DMS153 treated with DMSO at 0.1 percent for 48 hours (cell line): Measurements from ENCODE around the gene PNKP.
A peak's percentile ranks its signal among the peaks of the same experiment; 100 is the strongest.

ENCODE experiments used
- DNase-seq: peaks from one replicate; lab custom pipeline; 2025; ENCODE audit not compliant: unreplicated experiment; lab: John Stamatoyannopoulos, UW

The PNKP gene

DNA sequence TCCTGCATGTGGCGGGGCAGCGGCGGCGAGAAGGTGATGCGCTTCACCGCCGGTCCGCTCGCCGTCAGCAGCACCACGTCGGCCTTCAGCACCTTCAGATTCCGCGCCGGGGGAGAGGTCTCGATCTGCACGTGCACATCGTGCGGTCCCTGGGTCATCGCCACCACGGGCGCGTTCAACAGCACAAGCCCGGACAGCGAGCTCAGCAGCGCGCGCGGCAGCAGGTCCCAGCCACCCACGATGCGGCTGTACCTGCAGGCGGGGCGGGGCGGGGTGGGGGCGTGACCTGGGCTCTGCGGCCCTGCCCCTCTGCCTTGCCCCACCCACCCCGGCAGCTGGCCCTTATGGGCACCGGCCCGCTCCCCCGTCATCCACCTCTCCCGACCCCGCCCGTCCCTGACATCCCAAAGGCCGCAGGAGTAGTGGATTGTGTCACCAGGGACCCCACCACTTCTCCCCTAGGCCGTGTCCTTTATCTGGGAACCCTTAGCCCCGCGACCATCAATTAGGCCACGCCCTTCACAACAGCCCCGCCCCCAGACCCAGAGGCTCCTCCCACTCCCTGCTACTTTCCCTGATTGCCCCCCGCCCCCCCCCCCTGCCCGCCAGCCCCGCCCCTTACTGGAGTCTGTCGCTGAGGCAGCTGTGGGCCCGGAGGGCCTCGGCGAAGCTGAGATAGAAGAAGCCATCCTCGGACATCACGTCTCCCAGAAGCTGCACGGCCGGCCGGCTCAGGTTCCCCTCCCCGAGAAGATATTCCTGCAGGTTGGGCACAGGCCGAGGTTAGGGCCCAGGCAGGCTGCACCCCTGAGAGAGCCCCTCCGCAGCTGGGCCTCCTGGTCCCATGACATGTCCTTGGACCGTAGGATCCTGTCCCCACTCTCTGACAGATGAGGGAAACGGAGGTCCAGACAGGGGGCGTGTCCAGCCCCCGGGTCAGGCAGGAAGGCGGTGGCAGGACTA lies 23.3 kb upstream of the PNKP start:
- no peak for DNase-seq

- DNase-seq: no peak
Measured at GRCh38 chr19:49889687-49890348, 22.4 kb upstream of the PNKP start.

GRCh38 chr19:49889038-49889686 lies 21.8 kb upstream of the PNKP start:
- DNase-seq: no peak

GRCh38 chr19:49888510-49888824 lies 21.1 kb upstream of the PNKP start:
- no peak for DNase-seq

DNA sequence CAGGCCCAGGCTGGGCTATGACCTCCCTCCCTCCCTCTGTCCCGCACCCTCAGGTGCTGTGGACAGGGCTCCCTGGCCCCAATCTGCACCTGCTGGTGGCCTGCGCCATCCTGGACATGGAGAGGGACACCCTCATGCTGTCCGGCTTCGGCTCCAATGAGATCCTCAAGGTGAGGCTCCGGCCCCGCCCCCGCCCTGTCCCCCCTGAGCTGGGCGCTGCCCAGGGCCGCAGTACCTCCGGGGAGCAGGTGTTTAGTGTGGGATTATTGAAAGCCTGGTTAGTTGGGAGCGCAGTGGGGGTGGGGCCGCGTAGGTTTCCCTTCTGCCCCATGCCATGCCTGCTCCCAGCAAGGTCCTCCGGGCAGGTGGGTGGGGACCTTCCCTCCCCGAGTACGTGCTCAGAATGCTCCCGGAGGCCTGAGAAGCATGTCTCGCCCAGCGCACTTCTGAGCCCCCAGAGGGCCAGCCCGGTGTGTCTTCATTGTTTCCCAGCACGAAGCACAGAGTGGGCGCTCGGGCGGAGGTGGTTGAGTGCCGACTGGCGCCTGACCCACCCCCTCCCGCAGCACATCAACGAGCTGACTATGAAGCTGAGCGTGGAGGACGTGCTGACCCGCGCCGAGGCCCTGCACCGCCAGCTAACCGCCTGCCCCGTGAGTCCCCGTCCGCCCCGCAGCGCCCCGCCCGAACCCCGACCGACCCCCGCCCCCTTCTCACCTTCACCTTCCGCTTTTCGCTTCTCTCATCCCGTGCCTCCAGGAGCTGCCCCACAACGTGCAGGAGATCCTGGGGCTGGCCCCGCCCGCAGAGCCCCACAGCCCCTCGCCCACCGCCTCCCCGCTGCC lies 20.5 kb upstream of the PNKP start:
- DNase-seq: peak; percentile 21

GRCh38 chr19:49887037-49887664 lies 19.8 kb upstream of the PNKP start:
- DNase-seq: peak; percentile 61

DNA sequence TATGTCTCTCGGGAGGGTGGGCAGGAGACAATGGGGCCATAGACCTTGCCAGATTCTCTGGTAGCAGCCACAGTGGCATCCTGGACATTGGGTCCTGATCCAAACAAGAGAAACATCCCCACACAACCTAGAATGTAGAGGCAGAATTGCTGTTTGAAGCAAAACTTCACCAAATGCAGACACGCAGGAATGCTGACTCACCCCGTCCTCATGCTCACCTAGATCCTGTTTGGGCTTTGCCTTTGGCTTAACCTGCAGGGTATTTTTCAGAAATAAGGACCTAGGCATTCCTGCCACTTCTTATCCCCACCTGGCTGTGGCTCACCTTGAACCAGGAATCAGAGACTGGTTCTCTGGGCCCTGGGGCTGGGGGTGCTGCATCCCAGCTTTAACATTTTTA lies 17.4 kb upstream of the PNKP start:
- DNase-seq: no peak

- DNase-seq: no peak
Measured at GRCh38 chr19:49884109-49884508, 16.7 kb upstream of the PNKP start.

- DNase-seq: no peak
Measured at GRCh38 chr19:49883094-49883493, 15.7 kb upstream of the PNKP start.

- DNase-seq: no peak
Measured at GRCh38 chr19:49882643-49883042, 15.3 kb upstream of the PNKP start.

DNA sequence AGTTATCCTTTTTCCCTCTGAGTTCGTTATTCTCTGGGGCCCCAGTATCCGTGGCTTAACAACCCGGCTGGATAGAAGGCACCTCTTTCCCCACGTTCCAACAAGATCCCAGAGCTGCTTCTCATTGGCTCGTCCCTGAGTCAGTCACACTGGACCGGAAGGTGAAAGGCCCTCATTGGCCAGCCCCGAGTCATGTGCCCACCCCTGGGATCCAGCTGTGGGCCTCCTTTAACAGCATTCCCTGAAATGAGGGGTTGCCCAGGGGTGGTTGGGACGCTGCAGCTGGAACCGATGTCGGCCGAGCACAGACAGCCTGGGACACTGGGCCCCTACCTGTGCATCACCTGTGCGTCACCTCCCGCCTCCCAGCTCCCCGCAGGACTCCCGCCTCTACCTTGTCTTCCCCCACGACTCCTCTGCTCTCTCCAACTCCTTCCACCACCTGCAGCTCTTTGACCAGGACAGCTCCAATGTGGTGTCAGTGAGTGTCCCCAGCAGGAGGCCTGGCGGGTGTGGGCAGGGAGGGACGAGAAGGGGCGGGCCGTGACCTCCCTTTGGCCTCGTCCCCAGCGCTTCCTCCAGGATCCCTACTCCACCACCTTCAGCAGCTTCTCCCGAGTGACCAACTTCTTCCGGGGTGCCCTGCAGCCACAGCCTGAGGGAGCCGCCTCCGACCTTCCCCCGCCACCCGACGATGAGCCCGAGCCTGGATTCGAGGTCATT lies 14.5 kb upstream of the PNKP start:
- DNase-seq: no peak

- no peak for DNase-seq
Measured at GRCh38 chr19:49881186-49881585, 13.8 kb upstream of the PNKP start.

DNA sequence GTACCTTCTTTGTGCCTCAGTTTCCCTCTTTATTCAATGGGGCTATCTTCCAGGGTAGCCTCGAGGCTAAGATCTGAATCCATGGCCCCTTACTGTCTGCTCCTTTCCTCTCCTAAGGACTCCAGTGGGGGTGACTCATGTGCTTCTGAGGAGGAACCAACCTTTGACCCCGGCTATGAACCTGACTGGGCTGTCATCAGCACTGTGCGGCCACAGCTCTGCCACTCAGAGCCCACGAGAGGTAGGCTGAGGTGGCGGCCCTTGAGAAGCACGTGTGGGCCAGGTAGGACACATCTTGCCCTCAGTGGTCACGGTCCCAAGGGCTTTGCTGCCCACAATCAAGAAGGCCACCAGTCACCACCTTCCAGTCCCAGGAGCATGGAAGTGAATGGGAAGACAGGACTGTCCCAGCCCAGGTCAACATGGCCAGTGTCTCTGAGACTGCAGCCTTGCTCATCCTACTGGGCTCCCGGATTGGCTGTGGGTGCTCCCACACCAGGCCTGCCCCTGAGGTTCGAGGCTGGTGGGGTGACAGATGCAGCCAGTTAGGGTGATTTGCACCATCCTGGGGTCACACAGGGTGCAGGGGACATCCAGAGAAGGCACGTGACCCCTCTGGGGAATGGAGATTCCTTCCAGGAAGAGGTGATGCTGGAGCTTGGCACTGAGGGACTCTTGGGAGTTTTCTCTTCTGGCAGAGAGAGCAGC lies 12.9 kb upstream of the PNKP start:
- no peak for DNase-seq

GRCh38 chr19:49879243-49879963 lies 12.0 kb upstream of the PNKP start:
- no peak for DNase-seq

DNA sequence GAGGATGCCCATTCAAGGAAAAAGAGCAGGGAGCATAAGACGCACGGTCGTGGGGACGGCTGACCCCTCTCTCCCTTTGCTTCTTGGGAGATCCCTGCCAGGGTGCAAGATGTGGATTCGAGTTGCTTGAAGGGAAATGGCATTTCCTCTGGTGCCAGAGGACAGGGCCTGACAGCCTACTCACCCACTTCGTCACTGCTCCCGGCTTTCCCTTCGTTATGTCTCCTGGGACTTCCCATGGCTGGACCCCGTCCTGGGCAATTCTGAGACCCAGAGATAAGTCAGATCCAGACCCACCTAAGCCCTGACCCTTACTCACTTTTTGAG lies 11.3 kb upstream of the PNKP start:
- no peak for DNase-seq

GRCh38 chr19:49877879-49878743 lies 10.7 kb upstream of the PNKP start:
- DNase-seq: peak; percentile 91

GRCh38 chr19:49877020-49877878 lies 9.9 kb upstream of the PNKP start, which contains the start of the genes AKT1S1 and TBC1D17:
Gene AKT1S1, minus strand, starts transcription at chr19:49877355. Its CDS starts 4,060 bp downstream, at chr19:49873295.
Gene TBC1D17, plus strand, starts transcription at chr19:49877702. Its CDS starts 22 bp downstream, at chr19:49877724.
- DNase-seq: peak; percentile 98
